Cardiac muscle cell (in vitro differentiated cells and primary cell): Measurements from ENCODE around the gene NHLRC4. TPM values are rescaled to one million over a fixed set of nuclear protein-coding genes. Genes with fewer than 3 reads are reported as not detected.
A peak's percentile ranks its signal among the peaks of the same experiment; 100 is the strongest.

Source experiments
- DNase-seq, 2 donors: peaks; one replicate each; pipeline versions ENCODE4 v3.0.0 to v3.0.0-alpha.2; 2010 to 2017; ENCODE audit warnings: low read depth in 1 of 2, low spot score in 1 of 2
- H3K27ac ChIP-seq: fragments of 200-600 bp; sonication (generic); 2 replicates; pipeline ENCODE4 v1.5.1; 2016
- H3K27me3 ChIP-seq: fragments of 200-600 bp; sonication (generic); 2 replicates; pipeline ENCODE4 v1.6.0; 2016; ENCODE audit warnings: control low read depth
- H3K36me3 ChIP-seq: fragments of 200-600 bp; sonication (generic); 2 replicates; pipeline ENCODE4 v1.5.1; 2016; ENCODE audit warnings: control low read depth
- H3K4me1 ChIP-seq: fragments of 200-600 bp; sonication (generic); 2 replicates; pipeline ENCODE4 v1.8.1; 2017; ENCODE audit warnings: low read depth, mild to moderate bottlenecking, mixed run types
- H3K4me3 ChIP-seq: fragments of 200-600 bp; sonication (generic); 2 replicates; pipeline ENCODE4 v1.5.1; 2016; ENCODE audit warnings: mild to moderate bottlenecking
- H3K9me3 ChIP-seq: fragments of 200-600 bp; sonication (generic); 2 replicates; pipeline ENCODE4 v1.5.1; 2017; ENCODE audit warnings: low read depth, mild to moderate bottlenecking, control low read depth
- CTCF ChIP-seq: IDR thresholded peaks from 2 replicates; pipeline ENCODE4 v1.5.1; 2012; ENCODE audit warnings: low read depth, mild to moderate bottlenecking, low read length
- polyA plus RNA-seq: library from polyadenylated mRNA; unstranded; fragments of >200 nt; fragmentation: Nextera tagmentation; extraction: Ambion mirVana; gene quantifications from 2 replicates; pipeline ENCODE4 v1.2.1, GENCODE V29; 2016
- total RNA-seq: library from RNA; depleted of rRNA; stranded (reverse); fragments of >200 nt; gene quantifications from 2 replicates; pipeline ENCODE4 v1.2.3, GENCODE V29; 2016

The NHLRC4 gene
- total and polyA plus RNA-seq, 2 experiments from 2014 or later, result 2.6 to 3.6 TPM

GRCh38 chr16:521381-522210, 45.2 kb upstream of the NHLRC4 start:
- Histone ChIP-seq H3K4me3 (no peak overlapping the region), H3K27me3 (no peaks in the 10 kb centered on the region), H3K36me3 (peaks cover 9% of the 10 kb centered on the region), H3K27ac (no peak overlapping the region), H3K9me3 (no peaks in the 10 kb centered on the region), H3K4me1 (peaks cover 13% of the 10 kb centered on the region)
- TF ChIP-seq CTCF, result no peak
- DNase-seq, result no peak

- H3K36me3 ChIP-seq, result peaks cover 9% of the 10 kb centered on the region
- H3K27me3 ChIP-seq, result no peaks in the 10 kb centered on the region
- peaks cover 13% of the 10 kb centered on the region for H3K4me1 ChIP-seq
- H3K9me3 ChIP-seq, result no peaks in the 10 kb centered on the region
- no peak for DNase-seq
- TF ChIP-seq CTCF, result no peak
- no peak overlapping the region for H3K4me3 ChIP-seq
- H3K27ac ChIP-seq, result peak overlapping the region; percentile 65
Measured at GRCh38 chr16:522320-523096, 44.3 kb upstream of the NHLRC4 start.

- H3K9me3 ChIP-seq, result no peaks in the 10 kb centered on the region
- no peaks in the 10 kb centered on the region for H3K27me3 ChIP-seq
- H3K4me3 ChIP-seq, result no peak overlapping the region
- H3K36me3 ChIP-seq, result peaks cover 9% of the 10 kb centered on the region
- H3K27ac ChIP-seq, result no peak overlapping the region
- no peak for DNase-seq
- no peak for TF ChIP-seq CTCF
- peaks cover 13% of the 10 kb centered on the region for H3K4me1 ChIP-seq
Measured at GRCh38 chr16:523097-523741, 43.6 kb upstream of the NHLRC4 start.

- no peak for TF ChIP-seq CTCF
- H3K27ac ChIP-seq, result peak overlapping the region; percentile 49
Measured at GRCh38 chr16:524274-525040, 42.3 kb upstream of the NHLRC4 start.

GRCh38 chr16:525123-525519, 41.7 kb upstream of the NHLRC4 start:
- Histone ChIP-seq H3K4me3 (no peak overlapping the region), H3K27me3 (no peaks in the 10 kb centered on the region), H3K27ac (peak overlapping the region; percentile 98), H3K9me3 (no peaks in the 10 kb centered on the region), H3K4me1 (peaks cover 23% of the 10 kb centered on the region), H3K36me3 (peaks cover 6% of the 10 kb centered on the region)
- no peak for TF ChIP-seq CTCF
- DNase-seq, result no peak

More at GRCh38 chr16:524274-525040, 42.3 kb upstream of the NHLRC4 start:
- Histone ChIP-seq H3K36me3 (peaks cover 6% of the 10 kb centered on the region), H3K4me1 (peaks cover 23% of the 10 kb centered on the region), H3K9me3 (no peaks in the 10 kb centered on the region), H3K27me3 (no peaks in the 10 kb centered on the region), H3K4me3 (no peak overlapping the region)
- DNase-seq, result no peak
